ENCODE data around the gene VRK1.

The VRK1 gene

GRCh38 chr14:96929950-96930349, 132.8 kb downstream of the VRK1 start:
- no peak for DNase-seq

GRCh38 chr14:96930526-96930925, 133.3 kb downstream of the VRK1 start:
- no peak for DNase-seq

All from NCI-H345 (cell line).